D721Med (cell line): ENCODE results near the gene RPS19BP1.
A peak's percentile ranks its signal among the peaks of the same experiment; 100 is the strongest.

Experiments used
- DNase-seq: peaks from one replicate; pipeline ENCODE4 v3.0.0; 2011; ENCODE audit warnings: low spot score; ENCODE audit not compliant: insufficient read length
- FAIRE-seq: peaks from 2 replicates; lab custom pipeline; 2011; peaks lifted over from hg19 to GRCh38; lab: Jason Lieb, UNC
- CTCF ChIP-seq: IDR thresholded peaks from 2 replicates; pipeline ENCODE4 v1.5.1; 2012; ENCODE audit warnings: mild to moderate bottlenecking, control low read depth; ENCODE audit not compliant: insufficient read depth; ENCODE audit errors: missing control alignments

RPS19BP1 gene

GRCh38 chr22:39532215-39533073, at the start of gene RPS19BP1:
Gene RPS19BP1 (minus strand): TSS chr22:39532748. CDS start chr22:39532738, 10 bp downstream.
- FAIRE-seq (no peak), DNase-seq (peak; percentile 52)
- no peak for TF ChIP-seq CTCF

GRCh38 chr22:39581303-39581702, 48.8 kb upstream of the RPS19BP1 start:
- TF ChIP-seq CTCF, result no peak
- FAIRE-seq (no peak), DNase-seq (no peak)

- DNase-seq, result no peak
- FAIRE-seq, result no peak
- TF ChIP-seq CTCF, result no peak
Observed at GRCh38 chr22:39580795-39581194, 48.2 kb upstream of the RPS19BP1 start.

GRCh38 chr22:39580006-39580441, 47.5 kb upstream of the RPS19BP1 start:
- no peak for TF ChIP-seq CTCF
- no peak for DNase-seq
- no peak for FAIRE-seq

- FAIRE-seq, result no peak
- no peak for DNase-seq
- TF ChIP-seq CTCF, result no peak
Observed at GRCh38 chr22:39577900-39578299, 45.4 kb upstream of the RPS19BP1 start.

- DNase-seq (no peak), FAIRE-seq (no peak)
- no peak for TF ChIP-seq CTCF
Observed at GRCh38 chr22:39577366-39577765, 44.8 kb upstream of the RPS19BP1 start.

GRCh38 chr22:39576027-39576426, 43.5 kb upstream of the RPS19BP1 start:
- TF ChIP-seq CTCF, result no peak
- no peak for DNase-seq
- no peak for FAIRE-seq
